SK-N-DZ (cell line): ENCODE data around the gene FRYL.
"Not testable (repeated sequence)": the region's sequence is repeated elsewhere in the genome, so short reads cannot be mapped to it uniquely, and the experiment has no call there.

Source experiments
- DNase-seq: peaks from one replicate; pipeline ENCODE4 v3.0.0-alpha.2; 2015; ENCODE audit warnings: low spot score

The FRYL gene

GRCh38 chr4:48698029-48698971, 81.8 kb downstream of the FRYL start:
- DNase-seq = no peak

- not testable (repeated sequence) for DNase-seq
Observed at GRCh38 chr4:48697516-48697915, 82.6 kb downstream of the FRYL start.

- DNase-seq = no peak
Observed at GRCh38 chr4:48694824-48695223, 85.3 kb downstream of the FRYL start.

- DNase-seq = no peak
Observed at GRCh38 chr4:48693856-48694574, 86.1 kb downstream of the FRYL start.

GRCh38 chr4:48692897-48693296, 87.2 kb downstream of the FRYL start:
- no peak for DNase-seq

GRCh38 chr4:48692044-48692443, 88.0 kb downstream of the FRYL start:
- no peak for DNase-seq

GRCh38 chr4:48688953-48689352, 91.1 kb downstream of the FRYL start:
- DNase-seq = no peak

GRCh38 chr4:48687313-48688051, 92.6 kb downstream of the FRYL start:
- no peak for DNase-seq

GRCh38 chr4:48686369-48686768, 93.7 kb downstream of the FRYL start:
- DNase-seq = no peak

- no peak for DNase-seq
Observed at GRCh38 chr4:48683784-48684666, 96.1 kb downstream of the FRYL start.

GRCh38 chr4:48682870-48683269, 97.2 kb downstream of the FRYL start:
- not testable (repeated sequence) for DNase-seq

- no peak for DNase-seq
Observed at GRCh38 chr4:48681856-48682255, 98.2 kb downstream of the FRYL start.

- no peak for DNase-seq
Observed at GRCh38 chr4:48680848-48681568, 99.1 kb downstream of the FRYL start.

GRCh38 chr4:48673537-48673936, 106.5 kb downstream of the FRYL start:
- DNase-seq = no peak

GRCh38 chr4:48670587-48670986, 109.5 kb downstream of the FRYL start:
- no peak for DNase-seq

- DNase-seq = no peak
Observed at GRCh38 chr4:48669086-48669485, 111.0 kb downstream of the FRYL start.

GRCh38 chr4:48668254-48669017, 111.6 kb downstream of the FRYL start:
- DNase-seq = no peak

- no peak for DNase-seq
Observed at GRCh38 chr4:48667148-48667547, 112.9 kb downstream of the FRYL start.

- DNase-seq = no peak
Observed at GRCh38 chr4:48665555-48666186, 114.4 kb downstream of the FRYL start.
